Measurements from ENCODE around the gene NAPEPLD.
A peak's percentile ranks its signal among the peaks of the same experiment; 100 is the strongest.
"Not testable (repeated sequence)": the region's sequence is repeated elsewhere in the genome, so short reads cannot be mapped to it uniquely, and the experiment has no call there.

The NAPEPLD gene

GRCh38 chr7:103068414-103069403 is 80.2 kb downstream of the NAPEPLD start:
- H3K4me3 ChIP-seq (replicated peaks in 1 of 2; ENCODE audit: low read depth in 2 of 2, low read length in 2 of 2), result no peak overlapping the region
- DNase-seq (ENCODE audit: low read depth in 2 of 2), result peak in 1 of 2 donors; percentile 36
- no peak for TF ChIP-seq CTCF (IDR thresholded peaks at IDR 0.05; ENCODE audit: low read depth, low read length)

GRCh38 chr7:103065667-103066066 is 83.2 kb downstream of the NAPEPLD start:
- no peak overlapping the region for H3K4me3 ChIP-seq (replicated peaks in 1 of 2; ENCODE audit: low read depth in 2 of 2, low read length in 2 of 2)
- peak; percentile 40 to 46 for DNase-seq (ENCODE audit: low read depth in 2 of 2)
- peak; percentile 69 for TF ChIP-seq CTCF (IDR thresholded peaks at IDR 0.05; ENCODE audit: low read depth, low read length)

GRCh38 chr7:103063895-103064294 is 85.0 kb downstream of the NAPEPLD start:
- H3K4me3 ChIP-seq (replicated peaks in 1 of 2; ENCODE audit: low read depth in 2 of 2, low read length in 2 of 2), result no peak overlapping the region
- no peak for DNase-seq (ENCODE audit: low read depth in 2 of 2)
- TF ChIP-seq CTCF (IDR thresholded peaks at IDR 0.05; ENCODE audit: low read depth, low read length), result no peak

- H3K4me3 ChIP-seq (replicated peaks in 1 of 2; ENCODE audit: low read depth in 2 of 2, low read length in 2 of 2), result no peak overlapping the region
- peak; percentile 15 to 27 for DNase-seq (ENCODE audit: low read depth in 2 of 2)
Observed at GRCh38 chr7:103059471-103059870, 89.4 kb downstream of the NAPEPLD start.

GRCh38 chr7:103058122-103058521 is 90.8 kb downstream of the NAPEPLD start:
- TF ChIP-seq CTCF (IDR thresholded peaks at IDR 0.05; ENCODE audit: low read depth, low read length), result no peak
- DNase-seq (ENCODE audit: low read depth in 2 of 2), result no peak
- H3K4me3 ChIP-seq (replicated peaks in 1 of 2; ENCODE audit: low read depth in 2 of 2, low read length in 2 of 2), result no peak overlapping the region

More at GRCh38 chr7:103059471-103059870, 89.4 kb downstream of the NAPEPLD start:
- no peak for TF ChIP-seq CTCF (IDR thresholded peaks at IDR 0.05; ENCODE audit: low read depth, low read length)

GRCh38 chr7:103056006-103056405 is 92.9 kb downstream of the NAPEPLD start:
- DNase-seq (ENCODE audit: low read depth in 2 of 2); H3K4me3 ChIP-seq (replicated peaks in 1 of 2; ENCODE audit: low read depth in 2 of 2, low read length in 2 of 2): not testable (repeated sequence)

GRCh38 chr7:103051519-103051918 is 97.4 kb downstream of the NAPEPLD start:
- no peak for TF ChIP-seq CTCF (IDR thresholded peaks at IDR 0.05; ENCODE audit: low read depth, low read length)
- no peak overlapping the region for H3K4me3 ChIP-seq (replicated peaks in 1 of 2; ENCODE audit: low read depth in 2 of 2, low read length in 2 of 2)
- DNase-seq (ENCODE audit: low read depth in 2 of 2), result no peak
